ENCODE measurements around the gene LYSMD4. TPM values are rescaled to one million over a fixed set of nuclear protein-coding genes. Genes with fewer than 3 reads are reported as not detected.

LYSMD4 gene
- total and polyA plus RNA-seq, 2 of the 8 experiments (the other 6 are each of a cell fraction or from before 2014, with no cell fraction given): 7.5 to 17.5 TPM

DNA sequence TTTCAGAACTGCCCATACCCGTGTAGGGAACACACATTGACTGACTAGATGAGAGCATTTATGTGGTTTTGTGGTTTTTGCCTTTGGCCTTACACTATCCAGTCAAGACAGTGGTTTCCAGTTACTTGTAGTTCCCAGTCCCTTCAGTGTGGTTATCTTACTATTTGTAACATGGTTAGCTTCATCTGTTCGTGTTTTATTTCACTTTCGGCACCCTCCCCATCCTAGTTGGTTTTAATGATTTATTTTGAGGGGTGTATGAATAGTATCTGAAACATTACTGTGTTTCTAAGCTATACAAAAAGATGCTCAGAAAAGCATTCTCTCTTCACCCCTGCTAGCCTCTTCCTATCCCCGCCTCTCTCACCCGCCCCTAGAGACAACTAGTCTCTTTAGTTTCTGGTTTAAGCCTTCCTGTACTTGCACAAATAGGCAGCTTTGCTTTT is 14.1 kb downstream of the LYSMD4 start (continued):
- TF ChIP-seq, protein P1, sequence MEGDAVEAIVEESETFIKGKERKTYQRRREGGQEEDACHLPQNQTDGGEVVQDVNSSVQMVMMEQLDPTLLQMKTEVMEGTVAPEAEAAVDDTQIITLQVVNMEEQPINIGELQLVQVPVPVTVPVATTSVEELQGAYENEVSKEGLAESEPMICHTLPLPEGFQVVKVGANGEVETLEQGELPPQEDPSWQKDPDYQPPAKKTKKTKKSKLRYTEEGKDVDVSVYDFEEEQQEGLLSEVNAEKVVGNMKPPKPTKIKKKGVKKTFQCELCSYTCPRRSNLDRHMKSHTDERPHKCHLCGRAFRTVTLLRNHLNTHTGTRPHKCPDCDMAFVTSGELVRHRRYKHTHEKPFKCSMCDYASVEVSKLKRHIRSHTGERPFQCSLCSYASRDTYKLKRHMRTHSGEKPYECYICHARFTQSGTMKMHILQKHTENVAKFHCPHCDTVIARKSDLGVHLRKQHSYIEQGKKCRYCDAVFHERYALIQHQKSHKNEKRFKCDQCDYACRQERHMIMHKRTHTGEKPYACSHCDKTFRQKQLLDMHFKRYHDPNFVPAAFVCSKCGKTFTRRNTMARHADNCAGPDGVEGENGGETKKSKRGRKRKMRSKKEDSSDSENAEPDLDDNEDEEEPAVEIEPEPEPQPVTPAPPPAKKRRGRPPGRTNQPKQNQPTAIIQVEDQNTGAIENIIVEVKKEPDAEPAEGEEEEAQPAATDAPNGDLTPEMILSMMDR (IDR thresholded peaks at IDR 0.05; ENCODE audit: control extremely low read depth in 1 of 3, insufficient read depth in 1 of 3, low read depth in 1 of 3, low read length in 3 of 3): no peak

Data from H1 (cell line).